Measurements from ENCODE around the gene HLTF.

The HLTF gene

GRCh38 chr3:149016669-149017541 is 69.4 kb downstream of the HLTF start:
- DNase-seq: no peak

GRCh38 chr3:149016242-149016641 is 70.1 kb downstream of the HLTF start:
- no peak for DNase-seq

- DNase-seq: no peak
Measured at GRCh38 chr3:149015393-149015792, 70.9 kb downstream of the HLTF start.

- DNase-seq: no peak
Measured at GRCh38 chr3:149013726-149014125, 72.6 kb downstream of the HLTF start.

GRCh38 chr3:149011676-149012075 is 74.7 kb downstream of the HLTF start:
- DNase-seq: no peak

GRCh38 chr3:149010966-149011365 is 75.4 kb downstream of the HLTF start:
- no peak for DNase-seq

- DNase-seq: no peak
Measured at GRCh38 chr3:149010504-149010951, 75.8 kb downstream of the HLTF start.

- no peak for DNase-seq
Measured at GRCh38 chr3:149009732-149010131, 76.6 kb downstream of the HLTF start.

- no peak for DNase-seq
Measured at GRCh38 chr3:149007567-149008257, 78.6 kb downstream of the HLTF start.

- DNase-seq: no peak
Measured at GRCh38 chr3:149005416-149005815, 80.9 kb downstream of the HLTF start.

GRCh38 chr3:149004622-149005021 is 81.7 kb downstream of the HLTF start:
- no peak for DNase-seq

GRCh38 chr3:149003653-149004305 is 82.6 kb downstream of the HLTF start:
- DNase-seq: no peak

- DNase-seq: no peak
Measured at GRCh38 chr3:149001727-149002126, 84.6 kb downstream of the HLTF start.

- DNase-seq: no peak
Measured at GRCh38 chr3:149000206-149000745, 86.1 kb downstream of the HLTF start.

GRCh38 chr3:148999806-149000205 is 86.5 kb downstream of the HLTF start:
- DNase-seq: no peak

GRCh38 chr3:148998715-148999423 is 87.5 kb downstream of the HLTF start:
- no peak for DNase-seq

GRCh38 chr3:148998297-148998696 is 88.0 kb downstream of the HLTF start:
- no peak for DNase-seq

GRCh38 chr3:148997623-148998022 is 88.7 kb downstream of the HLTF start:
- DNase-seq: no peak

GRCh38 chr3:148992635-148993255 is 93.6 kb downstream of the HLTF start:
- DNase-seq: no peak

GRCh38 chr3:148992027-148992634 is 94.2 kb downstream of the HLTF start:
- peak; percentile 6 to 16 for DNase-seq

- peak; percentile 78 to 80 for DNase-seq
Measured at GRCh38 chr3:148991219-148992026, 94.9 kb downstream of the HLTF start, which contains the start of gene GYG1. GYG1 (plus strand) TSS chr3:148991540; CDS start chr3:148991641, 101 bp downstream.
